ENCODE results near the gene GPA33. TPM values are rescaled to one million over a fixed set of nuclear protein-coding genes. Genes with fewer than 3 reads are reported as not detected.

Gene GPA33
- total and polyA plus RNA-seq, 2 donors from 2014 or later: 0.28 TPM; not detected in 1

DNA sequence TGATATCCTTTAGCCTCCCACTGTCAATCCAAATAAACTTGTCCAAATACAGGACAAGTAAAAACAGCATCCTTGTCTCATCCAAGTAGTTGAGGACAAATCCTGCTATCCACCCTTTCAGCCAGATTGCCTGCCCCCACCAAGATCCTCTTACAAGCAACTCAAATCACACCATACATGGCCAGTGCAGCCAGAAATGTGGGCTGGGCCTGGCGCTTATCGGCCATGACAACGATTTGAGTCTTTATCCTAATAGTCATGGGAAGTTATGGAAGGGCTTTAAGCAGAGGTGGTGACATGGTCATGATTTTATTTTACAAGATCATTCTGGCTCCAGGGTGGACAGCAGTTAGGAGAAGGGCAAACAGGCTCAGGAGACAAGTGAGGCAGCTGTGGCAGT, 6.3 kb downstream of the GPA33 start:
- H3K9ac ChIP-seq (ENCODE audit: low read length in 3 of 3): no peak overlapping the region
- H3K4me1 ChIP-seq (ENCODE audit: control insufficient read depth in 2 of 3, insufficient read depth in 2 of 3, low read depth in 1 of 3, low read length in 3 of 3): peaks cover 0 to 4% (median 0%) of the 10 kb centered on the region in 3 donors
- no peaks in the 10 kb centered on the region for H3K9me3 ChIP-seq (ENCODE audit: control insufficient read depth in 2 of 3, insufficient read depth in 1 of 3, low read length in 3 of 3)
- H3K36me3 ChIP-seq (ENCODE audit: control insufficient read depth in 2 of 3, insufficient read depth in 3 of 3, low read length in 3 of 3): no peaks in the 10 kb centered on the region
- TF ChIP-seq, protein P1, sequence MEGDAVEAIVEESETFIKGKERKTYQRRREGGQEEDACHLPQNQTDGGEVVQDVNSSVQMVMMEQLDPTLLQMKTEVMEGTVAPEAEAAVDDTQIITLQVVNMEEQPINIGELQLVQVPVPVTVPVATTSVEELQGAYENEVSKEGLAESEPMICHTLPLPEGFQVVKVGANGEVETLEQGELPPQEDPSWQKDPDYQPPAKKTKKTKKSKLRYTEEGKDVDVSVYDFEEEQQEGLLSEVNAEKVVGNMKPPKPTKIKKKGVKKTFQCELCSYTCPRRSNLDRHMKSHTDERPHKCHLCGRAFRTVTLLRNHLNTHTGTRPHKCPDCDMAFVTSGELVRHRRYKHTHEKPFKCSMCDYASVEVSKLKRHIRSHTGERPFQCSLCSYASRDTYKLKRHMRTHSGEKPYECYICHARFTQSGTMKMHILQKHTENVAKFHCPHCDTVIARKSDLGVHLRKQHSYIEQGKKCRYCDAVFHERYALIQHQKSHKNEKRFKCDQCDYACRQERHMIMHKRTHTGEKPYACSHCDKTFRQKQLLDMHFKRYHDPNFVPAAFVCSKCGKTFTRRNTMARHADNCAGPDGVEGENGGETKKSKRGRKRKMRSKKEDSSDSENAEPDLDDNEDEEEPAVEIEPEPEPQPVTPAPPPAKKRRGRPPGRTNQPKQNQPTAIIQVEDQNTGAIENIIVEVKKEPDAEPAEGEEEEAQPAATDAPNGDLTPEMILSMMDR (IDR thresholded peaks at IDR 0.05; ENCODE audit: borderline replicate concordance, extremely low read depth, insufficient read depth): no peak
- DNase-seq (no peak), FAIRE-seq (no peak)
- H3K27me3 ChIP-seq (ENCODE audit: control insufficient read depth, insufficient read depth, low read length): no peaks in the 10 kb centered on the region
- intact Hi-C loops (cut with DNase I): no loop called here
- H3K4me3 ChIP-seq (ENCODE audit: low read length in 3 of 3): no peak overlapping the region
- H3K27ac ChIP-seq (ENCODE audit: low read depth in 2 of 2, low read length in 2 of 2): no peak overlapping the region

DNA sequence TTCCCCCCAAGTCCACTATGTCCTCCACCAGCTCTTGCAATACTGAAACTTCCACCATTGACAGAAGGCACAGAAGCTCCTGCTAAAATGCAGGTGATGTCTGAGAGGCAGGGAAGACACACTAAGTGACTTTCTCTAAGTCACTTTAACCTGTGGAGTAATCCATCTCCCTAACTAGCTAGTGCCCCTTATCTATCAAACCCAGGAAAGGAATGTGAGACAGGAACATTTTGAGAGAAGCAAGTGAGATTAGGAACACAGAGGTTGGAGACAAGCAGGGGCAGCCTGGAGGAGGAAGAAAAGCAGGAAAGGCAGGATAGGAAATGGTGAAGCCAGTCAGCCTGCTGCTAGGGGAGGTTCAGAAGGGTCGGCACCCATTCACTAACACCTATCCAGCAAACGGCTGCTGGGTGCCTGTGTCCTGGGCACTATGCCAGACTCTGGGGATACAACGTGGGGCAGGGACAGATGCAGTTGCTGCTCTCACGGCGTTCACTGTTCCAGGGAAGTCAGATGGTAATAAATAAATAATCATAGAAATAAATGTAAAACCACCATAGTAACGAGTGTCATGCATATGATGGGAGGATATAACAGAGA, 7.0 kb downstream of the GPA33 start:
- H3K36me3 ChIP-seq (ENCODE audit: control insufficient read depth in 2 of 3, insufficient read depth in 3 of 3, low read length in 3 of 3): no peaks in the 10 kb centered on the region
- no peaks in the 10 kb centered on the region for H3K27me3 ChIP-seq (ENCODE audit: control insufficient read depth, insufficient read depth, low read length)
- peak overlapping the region in 1 of 3 donors; percentile 33 for H3K4me3 ChIP-seq (ENCODE audit: low read length in 3 of 3)
- peaks cover 0 to 4% (median 0%) of the 10 kb centered on the region in 3 donors for H3K4me1 ChIP-seq (ENCODE audit: control insufficient read depth in 2 of 3, insufficient read depth in 2 of 3, low read depth in 1 of 3, low read length in 3 of 3)
- TF ChIP-seq, protein P1 (IDR thresholded peaks at IDR 0.05; ENCODE audit: borderline replicate concordance, extremely low read depth, insufficient read depth): no peak
- no peak for DNase-seq
- no peak overlapping the region for H3K27ac ChIP-seq (ENCODE audit: low read depth in 2 of 2, low read length in 2 of 2)
- no peak for FAIRE-seq
- no peak overlapping the region for H3K9ac ChIP-seq (ENCODE audit: low read length in 3 of 3)
- H3K9me3 ChIP-seq (ENCODE audit: control insufficient read depth in 2 of 3, insufficient read depth in 1 of 3, low read length in 3 of 3): no peaks in the 10 kb centered on the region
- intact Hi-C loops (cut with DNase I): no loop called here

DNA sequence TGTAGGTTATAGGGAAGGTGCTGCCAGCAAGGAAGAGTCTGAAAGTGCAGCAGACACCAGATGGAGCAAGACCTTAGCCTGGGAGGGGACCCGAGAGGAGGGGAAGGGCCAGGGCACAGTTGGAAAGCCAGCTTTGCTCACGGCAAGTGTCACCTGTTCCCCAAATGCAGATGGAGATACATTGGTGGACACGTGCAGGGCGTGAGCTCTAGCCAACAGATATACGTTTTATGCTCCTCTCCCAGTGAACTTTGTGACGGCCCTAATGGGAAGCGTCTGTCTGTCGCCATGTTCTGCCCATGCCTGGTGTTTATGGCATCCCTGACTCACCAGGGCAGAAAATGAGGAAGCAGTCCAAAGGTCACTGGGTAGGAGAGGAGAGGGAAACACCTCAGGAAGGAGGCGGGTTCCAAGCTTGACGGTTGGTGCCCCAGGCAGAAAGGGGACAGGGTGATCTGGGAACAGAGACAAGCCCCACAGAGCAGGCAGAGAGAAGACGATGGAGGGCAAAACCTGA, 7.6 kb downstream of the GPA33 start:
- intact Hi-C loops (cut with DNase I): no loop called here
- peak overlapping the region in 2 of 3 donors; percentile 4 to 33 for H3K4me3 ChIP-seq (ENCODE audit: low read length in 3 of 3)
- peak in 2 of 5 donors; percentile 29 to 62 for DNase-seq
- peaks cover 0 to 4% (median 0%) of the 10 kb centered on the region in 3 donors for H3K4me1 ChIP-seq (ENCODE audit: control insufficient read depth in 2 of 3, insufficient read depth in 2 of 3, low read depth in 1 of 3, low read length in 3 of 3)
- no peaks in the 10 kb centered on the region for H3K36me3 ChIP-seq (ENCODE audit: control insufficient read depth in 2 of 3, insufficient read depth in 3 of 3, low read length in 3 of 3)
- FAIRE-seq: no peak
- H3K27me3 ChIP-seq (ENCODE audit: control insufficient read depth, insufficient read depth, low read length): no peaks in the 10 kb centered on the region
- no peak overlapping the region for H3K27ac ChIP-seq (ENCODE audit: low read depth in 2 of 2, low read length in 2 of 2)
- TF ChIP-seq, protein P1 (IDR thresholded peaks at IDR 0.05; ENCODE audit: borderline replicate concordance, extremely low read depth, insufficient read depth): no peak
- no peak overlapping the region for H3K9ac ChIP-seq (ENCODE audit: low read length in 3 of 3)
- no peaks in the 10 kb centered on the region for H3K9me3 ChIP-seq (ENCODE audit: control insufficient read depth in 2 of 3, insufficient read depth in 1 of 3, low read length in 3 of 3)

Measured in kidney (tissue), 14 donors.